Measurements from ENCODE around the gene CDON. TPM values are rescaled to one million over a fixed set of nuclear protein-coding genes. Genes with fewer than 3 reads are reported as not detected.

Gene CDON
- total and polyA plus RNA-seq, 2 donors (not counting 1 experiment from before 2014, with no cell fraction given): 0.01 TPM; not detected in 1

DNA sequence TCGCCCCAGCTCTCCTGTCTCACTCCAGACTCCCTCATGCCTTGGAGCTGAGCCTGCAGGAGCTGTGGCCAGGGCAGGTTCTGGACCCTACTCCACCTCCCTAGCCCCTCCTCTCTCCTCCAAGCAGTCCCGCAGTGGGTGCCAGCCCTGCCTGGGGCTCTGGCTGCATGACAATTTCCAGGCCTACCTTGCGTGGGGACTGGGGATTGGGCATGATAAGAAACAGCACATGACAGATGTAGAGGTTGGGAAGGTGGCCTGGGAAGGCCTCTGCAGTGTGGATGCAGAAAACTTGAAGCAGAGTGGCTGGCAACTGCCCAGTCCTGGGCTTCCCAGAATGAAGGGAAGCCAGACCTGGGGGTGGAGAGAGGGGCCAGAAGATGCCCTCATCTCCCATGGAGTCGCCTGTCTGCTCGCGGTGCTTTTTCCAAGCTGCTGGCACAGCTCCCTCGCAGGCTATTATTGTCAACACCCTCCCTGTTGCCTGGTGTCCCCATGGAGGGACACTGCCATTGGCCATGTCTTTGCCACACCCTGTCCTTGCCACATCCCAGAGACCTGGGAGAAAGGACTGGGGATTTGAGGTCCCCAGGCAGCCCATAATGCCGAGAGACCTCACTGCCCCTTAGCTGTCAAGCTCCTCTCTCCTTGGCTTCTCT is 48.9 kb upstream of the CDON start:
- Histone ChIP-seq H3K4me2 (replicated peaks; ENCODE audit: low read depth, low read length, poor library complexity, severe bottlenecking) (no peak overlapping the region), H3K27me3 (replicated peaks in 1 of 4; ENCODE audit: control extremely low read depth in 1 of 4, control insufficient read depth in 3 of 4, insufficient read depth in 4 of 4, low read length in 3 of 4) (no peaks in the 10 kb centered on the region), H3K79me2 (ENCODE audit: control insufficient read depth, insufficient read depth, low read length) (no peaks in the 10 kb centered on the region), H3K36me3 (replicated peaks in 1 of 2; ENCODE audit: control extremely low read depth in 1 of 2, control insufficient read depth in 1 of 2, extremely low read depth in 1 of 2, insufficient read depth in 2 of 2, low read length in 1 of 2) (no peaks in the 10 kb centered on the region), H3K4me1 (ENCODE audit: control insufficient read depth in 2 of 2, insufficient read depth in 2 of 2, low read length in 2 of 2) (no peaks in the 10 kb centered on the region), H3K9me3 (ENCODE audit: control extremely low read depth in 1 of 3, control insufficient read depth in 2 of 3, insufficient read depth in 1 of 3, low read length in 2 of 3) (no peaks in the 10 kb centered on the region), H4K20me1 (ENCODE audit: control insufficient read depth, insufficient read depth, low read length, poor library complexity, severe bottlenecking) (no peaks in the 10 kb centered on the region), H3K27ac (ENCODE audit: low read length in 2 of 2) (no peak overlapping the region), H3K4me3 (ENCODE audit: control extremely low read depth in 1 of 5, extremely low read depth in 1 of 5, insufficient read depth in 1 of 5, low read depth in 2 of 5, low read length in 4 of 5) (no peak overlapping the region), H3K9ac (ENCODE audit: low read length) (no peak overlapping the region), H2AFZ (ENCODE audit: insufficient read depth, low read depth, low read length, poor library complexity, severe bottlenecking) (no peak overlapping the region)
- no peak overlapping the region for H3K4me3 Mint-ChIP-seq
- DNase-seq (no peak), ATAC-seq (ENCODE audit: low read depth) (no peak)
- TF ChIP-seq, protein P1, sequence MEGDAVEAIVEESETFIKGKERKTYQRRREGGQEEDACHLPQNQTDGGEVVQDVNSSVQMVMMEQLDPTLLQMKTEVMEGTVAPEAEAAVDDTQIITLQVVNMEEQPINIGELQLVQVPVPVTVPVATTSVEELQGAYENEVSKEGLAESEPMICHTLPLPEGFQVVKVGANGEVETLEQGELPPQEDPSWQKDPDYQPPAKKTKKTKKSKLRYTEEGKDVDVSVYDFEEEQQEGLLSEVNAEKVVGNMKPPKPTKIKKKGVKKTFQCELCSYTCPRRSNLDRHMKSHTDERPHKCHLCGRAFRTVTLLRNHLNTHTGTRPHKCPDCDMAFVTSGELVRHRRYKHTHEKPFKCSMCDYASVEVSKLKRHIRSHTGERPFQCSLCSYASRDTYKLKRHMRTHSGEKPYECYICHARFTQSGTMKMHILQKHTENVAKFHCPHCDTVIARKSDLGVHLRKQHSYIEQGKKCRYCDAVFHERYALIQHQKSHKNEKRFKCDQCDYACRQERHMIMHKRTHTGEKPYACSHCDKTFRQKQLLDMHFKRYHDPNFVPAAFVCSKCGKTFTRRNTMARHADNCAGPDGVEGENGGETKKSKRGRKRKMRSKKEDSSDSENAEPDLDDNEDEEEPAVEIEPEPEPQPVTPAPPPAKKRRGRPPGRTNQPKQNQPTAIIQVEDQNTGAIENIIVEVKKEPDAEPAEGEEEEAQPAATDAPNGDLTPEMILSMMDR (IDR thresholded peaks at IDR 0.05): no peak
- TF ChIP-seq EZH2 (IDR thresholded peaks at IDR 0.05; ENCODE audit: borderline replicate concordance, insufficient read depth, low read depth, low read length, poor library complexity, severe bottlenecking): no peak
- POLR2A ChIA-PET: no interaction called here
- peaks cover 2% of the 10 kb centered on the region for H3K27me3 Mint-ChIP-seq
- no peaks in the 10 kb centered on the region for H3K9me3 Mint-ChIP-seq (ENCODE audit: insufficient read depth)
- CTCF ChIA-PET: no interaction called here
- no peaks in the 10 kb centered on the region for H3K4me1 Mint-ChIP-seq
- no peak overlapping the region for H3K27ac Mint-ChIP-seq
- 89% methylated on average over 4 of the region's 8 CpGs for WGBS (ENCODE audit: insufficient coverage)
- intact Hi-C loops (cut with micrococcal nuclease): no loop called here

DNA sequence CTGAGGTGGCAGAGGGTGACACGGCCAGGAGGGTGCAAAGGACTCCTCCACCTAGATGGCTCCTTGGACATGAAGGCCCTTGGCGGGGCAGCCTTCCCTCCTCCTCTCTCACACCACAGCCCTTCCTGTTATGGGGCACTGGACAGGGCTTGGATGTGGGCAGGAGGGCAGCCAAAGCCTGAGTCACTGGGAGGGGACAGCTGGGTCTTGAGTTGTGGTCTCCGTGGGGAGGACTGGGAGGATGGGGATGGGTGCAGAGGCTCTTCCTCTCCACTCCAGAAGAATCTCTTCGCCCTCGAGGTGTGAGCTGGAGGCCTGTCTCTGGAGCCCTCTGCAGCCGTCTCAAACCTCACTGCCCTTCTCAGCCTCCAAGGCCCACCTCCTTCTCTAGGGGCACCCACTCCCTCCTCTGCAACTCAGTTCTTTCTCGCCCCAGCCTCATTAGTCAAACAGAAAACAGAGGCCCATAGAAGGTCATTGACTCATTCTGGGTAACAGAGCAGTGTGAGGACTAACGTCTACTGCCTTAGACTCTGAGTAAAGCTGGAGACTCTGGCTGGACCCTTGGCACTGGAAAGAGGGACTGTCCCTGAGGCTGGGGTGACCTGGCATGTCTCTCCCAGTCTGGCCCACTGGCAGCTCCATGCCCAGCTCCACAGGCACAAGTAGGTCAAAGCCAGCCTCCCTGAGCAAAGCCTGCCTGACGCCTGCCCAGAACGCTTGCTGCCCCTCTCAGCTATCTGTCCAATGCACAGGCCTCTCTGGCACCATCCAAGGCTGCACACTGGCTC is 47.5 kb upstream of the CDON start:
- no peak overlapping the region for H3K4me2 ChIP-seq (replicated peaks; ENCODE audit: low read depth, low read length, poor library complexity, severe bottlenecking)
- Mint-ChIP-seq H3K9me3 (ENCODE audit: insufficient read depth) (no peaks in the 10 kb centered on the region), H3K4me1 (no peaks in the 10 kb centered on the region), H3K27me3 (peaks cover 3% of the 10 kb centered on the region), H3K4me3 (no peak overlapping the region), H3K27ac (no peak overlapping the region)
- ChIA-PET CTCF (no interaction called here), POLR2A (no interaction called here)
- H3K27me3 ChIP-seq (replicated peaks in 1 of 4; ENCODE audit: control extremely low read depth in 1 of 4, control insufficient read depth in 3 of 4, insufficient read depth in 4 of 4, low read length in 3 of 4): no peaks in the 10 kb centered on the region
- DNase-seq (no peak), ATAC-seq (ENCODE audit: low read depth) (no peak)
- H3K36me3 ChIP-seq (replicated peaks in 1 of 2; ENCODE audit: control extremely low read depth in 1 of 2, control insufficient read depth in 1 of 2, extremely low read depth in 1 of 2, insufficient read depth in 2 of 2, low read length in 1 of 2): no peaks in the 10 kb centered on the region
- no peaks in the 10 kb centered on the region for H3K4me1 ChIP-seq (ENCODE audit: control insufficient read depth in 2 of 2, insufficient read depth in 2 of 2, low read length in 2 of 2)
- TF ChIP-seq EZH2 (IDR thresholded peaks at IDR 0.05; ENCODE audit: borderline replicate concordance, insufficient read depth, low read depth, low read length, poor library complexity, severe bottlenecking): no peak
- TF ChIP-seq, protein P1 (IDR thresholded peaks at IDR 0.05): no peak
- no peaks in the 10 kb centered on the region for H3K79me2 ChIP-seq (ENCODE audit: control insufficient read depth, insufficient read depth, low read length)
- intact Hi-C loops (cut with micrococcal nuclease): no loop called here
- H3K9ac ChIP-seq (ENCODE audit: low read length): no peak overlapping the region
- peaks cover 0 to 5% (median 0%) of the 10 kb centered on the region in 3 donors for H3K9me3 ChIP-seq (ENCODE audit: control extremely low read depth in 1 of 3, control insufficient read depth in 2 of 3, insufficient read depth in 1 of 3, low read length in 2 of 3)
- H4K20me1 ChIP-seq (ENCODE audit: control insufficient read depth, insufficient read depth, low read length, poor library complexity, severe bottlenecking): no peaks in the 10 kb centered on the region
- WGBS (ENCODE audit: insufficient coverage): 78% methylated on average over 7 of the region's 10 CpGs
- H2AFZ ChIP-seq (ENCODE audit: insufficient read depth, low read depth, low read length, poor library complexity, severe bottlenecking): no peak overlapping the region
- H3K27ac ChIP-seq (ENCODE audit: low read length in 2 of 2): no peak overlapping the region
- H3K4me3 ChIP-seq (ENCODE audit: control extremely low read depth in 1 of 5, extremely low read depth in 1 of 5, insufficient read depth in 1 of 5, low read depth in 2 of 5, low read length in 4 of 5): no peak overlapping the region
